ENCODE results near the gene MCF2L2.

The MCF2L2 gene

GRCh38 chr3:183357564-183358079 is 70.8 kb downstream of the MCF2L2 start:
- DNase-seq, result no peak

- no peak for DNase-seq
Measured at GRCh38 chr3:183356920-183357319, 71.5 kb downstream of the MCF2L2 start.

GRCh38 chr3:183354874-183355273 is 73.5 kb downstream of the MCF2L2 start:
- DNase-seq, result no peak

- DNase-seq, result no peak
Measured at GRCh38 chr3:183354325-183354831, 74.0 kb downstream of the MCF2L2 start.

GRCh38 chr3:183353421-183353820 is 75.0 kb downstream of the MCF2L2 start:
- DNase-seq, result no peak

- DNase-seq, result no peak
Measured at GRCh38 chr3:183350164-183350563, 78.3 kb downstream of the MCF2L2 start.

GRCh38 chr3:183349421-183350157 is 78.8 kb downstream of the MCF2L2 start:
- no peak for DNase-seq

GRCh38 chr3:183342824-183343223 is 85.6 kb downstream of the MCF2L2 start:
- no peak for DNase-seq

GRCh38 chr3:183341545-183342288 is 86.7 kb downstream of the MCF2L2 start:
- no peak for DNase-seq

- DNase-seq, result no peak
Measured at GRCh38 chr3:183340222-183340621, 88.2 kb downstream of the MCF2L2 start.

GRCh38 chr3:183339461-183340086 is 88.8 kb downstream of the MCF2L2 start:
- no peak for DNase-seq

- no peak for DNase-seq
Measured at GRCh38 chr3:183338520-183338919, 89.9 kb downstream of the MCF2L2 start.

GRCh38 chr3:183332487-183332886 is 95.9 kb downstream of the MCF2L2 start:
- no peak for DNase-seq

- DNase-seq, result no peak
Measured at GRCh38 chr3:183331498-183331897, 96.9 kb downstream of the MCF2L2 start.

GRCh38 chr3:183330881-183331280 is 97.5 kb downstream of the MCF2L2 start:
- DNase-seq, result no peak

GRCh38 chr3:183329543-183329942 is 98.9 kb downstream of the MCF2L2 start:
- no peak for DNase-seq

GRCh38 chr3:183328823-183329222 is 99.6 kb downstream of the MCF2L2 start:
- DNase-seq, result no peak

- no peak for DNase-seq
Measured at GRCh38 chr3:183328164-183328563, 100.3 kb downstream of the MCF2L2 start.

GRCh38 chr3:183327343-183327742 is 101.1 kb downstream of the MCF2L2 start:
- DNase-seq, result no peak

GRCh38 chr3:183324083-183324482 is 104.3 kb downstream of the MCF2L2 start:
- no peak for DNase-seq

GRCh38 chr3:183319371-183319770 is 109.0 kb downstream of the MCF2L2 start:
- no peak for DNase-seq

GRCh38 chr3:183318877-183319276 is 109.5 kb downstream of the MCF2L2 start:
- DNase-seq, result no peak

Data from activated naive CD4-positive, alpha-beta T cell treated with Interleukin-2 at 50 U/mL for 16 hours (primary cell).